A549 (cell line): Measurements from ENCODE around the gene DOK1. TPM values are rescaled to one million over a fixed set of nuclear protein-coding genes. Genes with fewer than 3 reads are reported as not detected.

Source experiments
- ATAC-seq, 2 experiments: fragments of 200-7000 bp in 1 of 2; fragments of >200 bp in 1 of 2; cut with Nextera tagmentation in 1 of 2; cut with Tn5 transposase in 1 of 2; 3 replicates each; pipeline versions ENCODE4 v1.8.0 to v1.9.1; 2018 to 2020; ENCODE audit warnings: mild to moderate bottlenecking in 1 of 2, moderate library complexity in 1 of 2
- CTCF ChIA-PET: fragments of 300-600 bp; sonication (Branson Sonifier 250); formaldehyde crosslinking; extraction: SDS; loops from one replicate; lab custom pipeline; 2021; ENCODE audit warnings: antibody characterized with exemption, inconsistent platforms; lab: Yijun Ruan, JAX
- POLR2A ChIA-PET: fragments of 350-600 bp; formaldehyde crosslinking; extraction: SDS; loops from one replicate; lab custom pipeline; 2021; ENCODE audit warnings: antibody characterized with exemption, inconsistent platforms; lab: Yijun Ruan, JAX
- DNase-seq, 2 experiments: peaks; one replicate each; pipeline versions ENCODE4 v3.0.0 to v3.0.0-alpha.2; 2011 to 2016; ENCODE audit warnings: low read depth in 1 of 2, low spot score in 1 of 2
- FAIRE-seq: peaks from 2 replicates; lab custom pipeline; 2011; peaks lifted over from hg19 to GRCh38; lab: Jason Lieb, UNC
- H3K27ac ChIP-seq, 2 experiments: fragments of >200 bp; sonication (Bioruptor Twin); formaldehyde crosslinking; 3 replicates each; pipeline ENCODE4 v1.5.1; 2016 to 2017
- H3K4me1 ChIP-seq: fragments of >200 bp; sonication (Bioruptor Twin); formaldehyde crosslinking; 3 replicates; pipeline ENCODE4 v1.6.1; 2016
- H3K4me2 ChIP-seq: fragments of >200 bp; sonication (Bioruptor Twin); formaldehyde crosslinking; 3 replicates; pipeline ENCODE4 v1.6.1; 2016
- H3K4me3 ChIP-seq: fragments of >200 bp; sonication (Bioruptor Twin); formaldehyde crosslinking; 3 replicates; pipeline ENCODE4 v1.5.1; 2016
- H3K9me3 ChIP-seq: fragments of >200 bp; sonication (Bioruptor Twin); formaldehyde crosslinking; 3 replicates; pipeline ENCODE4 v1.6.1; 2016
- CHD2 ChIP-seq: fragments of 150-350 bp; IDR thresholded peaks from 2 replicates; pipeline ENCODE4 v1.6.1; 2014; ENCODE audit warnings: low read length; ENCODE audit not compliant: partially characterized antibody
- CHD4 ChIP-seq: fragments of 200-600 bp; sonication (generic); IDR thresholded peaks from 2 replicates; pipeline ENCODE4 v1.6.1; 2016; ENCODE audit warnings: antibody characterized with exemption, mild to moderate bottlenecking, borderline replicate concordance
- ELK1 ChIP-seq: fragments of 150-350 bp; IDR thresholded peaks from 2 replicates; pipeline ENCODE4 v1.6.1; 2014; ENCODE audit warnings: low read depth, mild to moderate bottlenecking, low read length
- FOSB ChIP-seq: fragments of 250-450 bp; sonication (Bioruptor Pico); IDR thresholded peaks from 2 replicates; pipeline ENCODE4 v1.5.0; 2020; ENCODE audit warnings: mild to moderate bottlenecking, moderate library complexity
- FOXS1 ChIP-seq: fragments of 250-450 bp; sonication (Bioruptor Pico); IDR thresholded peaks from 2 replicates; pipeline ENCODE4 v1.5.0; 2020; ENCODE audit warnings: mild to moderate bottlenecking, moderate library complexity
- HEYL ChIP-seq: fragments of 250-450 bp; sonication (Bioruptor Pico); IDR thresholded peaks from 2 replicates; pipeline ENCODE4 v1.8.0; 2021; ENCODE audit warnings: mild to moderate bottlenecking, moderate library complexity
- HOXA7 ChIP-seq: fragments of 250-450 bp; sonication (Bioruptor Pico); IDR thresholded peaks from 2 replicates; pipeline ENCODE4 v1.5.0; 2020; ENCODE audit warnings: mild to moderate bottlenecking, moderate library complexity
- JUN ChIP-seq, 2 experiments: fragments of >200 bp; sonication (Bioruptor Twin); formaldehyde crosslinking; IDR thresholded peaks; 2 replicates in 1 of 2; 3 replicates in 1 of 2; pipeline ENCODE4 v1.6.1; 2016 to 2017
- JUNB ChIP-seq: fragments of >200 bp; sonication (Bioruptor Twin); formaldehyde crosslinking; IDR thresholded peaks from 2 replicates; pipeline ENCODE4 v1.6.1; 2016
- KDM1A ChIP-seq: fragments of 200-600 bp; sonication (generic); IDR thresholded peaks from 2 replicates; pipeline ENCODE4 v1.6.1; 2016; ENCODE audit warnings: low read depth, mild to moderate bottlenecking
- KDM5A ChIP-seq: fragments of 200-600 bp; sonication (generic); IDR thresholded peaks from 2 replicates; pipeline ENCODE4 v1.6.1; 2016; ENCODE audit warnings: antibody characterized with exemption, mild to moderate bottlenecking
- MAX ChIP-seq: IDR thresholded peaks from 2 replicates; pipeline ENCODE4 v1.6.1; 2012
- PBX3 ChIP-seq: IDR thresholded peaks from 2 replicates; pipeline ENCODE4 v1.6.1; 2012
- POLR2A ChIP-seq: IDR thresholded peaks from 2 replicates; pipeline ENCODE4 v1.6.1; 2012; ENCODE audit warnings: mild to moderate bottlenecking, low read length
- RAD21 ChIP-seq, 2 experiments: fragments of >200 bp in 1 of 2; sonication (Bioruptor Twin) in 1 of 2; formaldehyde crosslinking in 1 of 2; IDR thresholded peaks in 1 of 2; conservative IDR thresholded peaks in 1 of 2; 2 replicates in 1 of 2; 3 replicates in 1 of 2; pipeline ENCODE4 v1.6.1; 2012 to 2018; ENCODE audit warnings: inconsistent platforms in 1 of 2
- SREBF2 ChIP-seq: fragments of 450-650 bp; IDR thresholded peaks from 2 replicates; pipeline ENCODE4 v1.6.1; 2014; ENCODE audit warnings: mild to moderate bottlenecking, moderate library complexity
- ZFP36 ChIP-seq: fragments of 450-650 bp; IDR thresholded peaks from 2 replicates; pipeline ENCODE4 v1.6.1; 2014; ENCODE audit warnings: borderline replicate concordance; ENCODE audit not compliant: partially characterized antibody
- ZNF302 ChIP-seq: fragments of 250-450 bp; sonication (Bioruptor Pico); IDR thresholded peaks from 2 replicates; pipeline ENCODE4 v1.9.0; 2021; ENCODE audit warnings: inconsistent platforms, mild to moderate bottlenecking, moderate library complexity
- WGBS: methylation state at CpG from one replicate; pipeline ENCODE4 v1.1.6; 2017; ENCODE audit errors: missing lambda C conversion rate; 5-methylcytosine and 5-hydroxymethylcytosine counted together
- polyA plus RNA-seq, 4 experiments: library from polyadenylated mRNA; depleted of rRNA in 3 of 4; stranded (reverse); fragments of >200 nt; fragmentation: RNase III in 1 of 4; extraction: RNeasy Plus Mini Kit Qiagen cat#74134 plus additional on column Dnase treatment in 1 of 4; gene quantifications; 2 replicates in 3 of 4; 3 replicates in 1 of 4; pipeline ENCODE4 v1.2.3, GENCODE V29; 2011 to 2017
- TF ChIP-seq, protein P1 (sequence below): fragments of 250-450 bp; sonication (Bioruptor Pico); IDR thresholded peaks from 2 replicates; pipeline ENCODE4 v1.5.0; 2021; ENCODE audit warnings: mild to moderate bottlenecking, moderate library complexity, borderline replicate concordance
- TF ChIP-seq, protein P2 (sequence below): fragments of 200-600 bp; sonication (generic); IDR thresholded peaks from 2 replicates; pipeline ENCODE4 v1.6.1; 2016; ENCODE audit warnings: antibody characterized with exemption, mild to moderate bottlenecking, moderate library complexity
- TF ChIP-seq, protein P3 (sequence below): fragments of >200 bp; sonication (Bioruptor Twin); formaldehyde crosslinking; IDR thresholded peaks from 3 replicates; pipeline ENCODE4 v1.5.1; 2016

DOK1 gene
- polyA plus RNA-seq, 2 of the 4 experiments (the other 2 are of a cell fraction) = 4.0 to 5.0 TPM

GRCh38 chr2:74511104-74511989, 43.2 kb upstream of the DOK1 start:
- ChIA-PET POLR2A (no interaction called here), CTCF (interaction anchor here (5.0 kb wide), 2 partner anchors 20 to 76 kb away, joined by 38 to 39 read pairs; partner anchors contain the start of genes AUP1 and HTRA2)
- ATAC-seq (no peak), FAIRE-seq (no peak), DNase-seq (no peak)
- no peak overlapping the region for H3K4me3 ChIP-seq
- no peaks in the 10 kb centered on the region for H3K9me3 ChIP-seq
- H3K27ac ChIP-seq = no peak overlapping the region
- WGBS = 54% methylated on average over 11 of the region's 11 CpGs
- H3K4me2 ChIP-seq = no peak overlapping the region
- TF ChIP-seq CHD2 = no peak
- no peak for TF ChIP-seq POLR2A
- no peak for TF ChIP-seq PBX3
- TF ChIP-seq FOXS1 (CRISPR knock-in tag) = no peak
- no peak for TF ChIP-seq HOXA7 (CRISPR knock-in tag)
- TF ChIP-seq ZFP36 = no peak
- no peak for TF ChIP-seq ELK1
- no peak for TF ChIP-seq SREBF2
- no peak for TF ChIP-seq RAD21 (conservative IDR thresholded peaks at IDR 0.05 in 1 of 2, IDR thresholded peaks at IDR 0.05 in 1 of 2)
- TF ChIP-seq, protein P1, sequence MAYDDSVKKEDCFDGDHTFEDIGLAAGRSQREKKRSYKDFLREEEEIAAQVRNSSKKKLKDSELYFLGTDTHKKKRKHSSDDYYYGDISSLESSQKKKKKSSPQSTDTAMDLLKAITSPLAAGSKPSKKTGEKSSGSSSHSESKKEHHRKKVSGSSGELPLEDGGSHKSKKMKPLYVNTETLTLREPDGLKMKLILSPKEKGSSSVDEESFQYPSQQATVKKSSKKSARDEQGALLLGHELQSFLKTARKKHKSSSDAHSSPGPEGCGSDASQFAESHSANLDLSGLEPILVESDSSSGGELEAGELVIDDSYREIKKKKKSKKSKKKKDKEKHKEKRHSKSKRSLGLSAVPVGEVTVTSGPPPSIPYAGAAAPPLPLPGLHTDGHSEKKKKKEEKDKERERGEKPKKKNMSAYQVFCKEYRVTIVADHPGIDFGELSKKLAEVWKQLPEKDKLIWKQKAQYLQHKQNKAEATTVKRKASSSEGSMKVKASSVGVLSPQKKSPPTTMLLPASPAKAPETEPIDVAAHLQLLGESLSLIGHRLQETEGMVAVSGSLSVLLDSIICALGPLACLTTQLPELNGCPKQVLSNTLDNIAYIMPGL (CRISPR knock-in tag) = no peak
- TF ChIP-seq KDM1A = no peak
- TF ChIP-seq MAX = no peak
- TF ChIP-seq FOSB (CRISPR knock-in tag) = no peak
- TF ChIP-seq HEYL (CRISPR knock-in tag) = no peak
- TF ChIP-seq JUN (IDR thresholded peaks at IDR 0.05) = no peak
- H3K4me1 ChIP-seq = peaks cover 14% of the 10 kb centered on the region; the same call in 2 of the 3 replicates

DNA sequence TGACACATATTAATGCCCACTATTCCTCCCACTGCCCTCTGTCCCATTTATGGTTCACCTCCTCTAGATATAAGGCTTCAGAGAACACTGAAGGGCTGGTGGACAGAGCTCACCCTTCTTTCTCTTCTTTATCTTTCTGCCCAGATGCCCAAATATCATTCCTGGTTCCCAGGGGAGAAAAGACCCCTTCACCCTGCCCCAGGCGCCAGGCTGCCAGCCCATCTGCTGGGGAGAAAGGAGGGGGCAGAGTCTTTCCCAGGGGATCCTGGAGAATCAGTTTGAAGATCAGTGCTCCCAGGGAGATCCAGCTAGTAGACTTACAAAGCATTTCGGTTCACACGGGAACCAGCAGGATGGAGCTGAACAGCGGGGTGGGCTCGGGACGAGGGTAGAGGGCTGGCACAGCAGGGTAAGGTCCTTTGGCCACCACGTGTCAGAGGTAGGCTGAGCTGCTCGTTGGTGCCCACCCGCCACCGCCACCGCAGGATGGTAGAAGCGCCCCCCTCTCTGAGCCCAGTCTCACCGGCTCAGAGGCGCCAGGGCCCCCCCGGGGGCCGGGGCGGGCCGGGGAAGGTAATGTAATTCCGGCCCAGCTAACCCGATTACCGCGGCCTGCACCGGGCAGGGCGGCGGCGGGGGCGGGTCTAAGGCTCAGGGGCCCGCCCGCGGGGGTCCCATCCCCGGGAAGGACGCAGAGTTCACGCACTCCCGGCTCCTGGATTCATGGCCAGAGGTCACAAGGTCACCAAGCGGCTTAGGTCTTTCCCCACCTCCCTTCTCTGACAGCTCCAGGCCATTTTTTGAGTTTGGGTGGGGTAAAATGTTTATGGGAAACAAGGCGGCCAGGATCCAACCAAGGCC, 41.5 kb upstream of the DOK1 start:
- H3K27ac ChIP-seq = no peak overlapping the region
- no peak for FAIRE-seq
- TF ChIP-seq, protein P2, sequence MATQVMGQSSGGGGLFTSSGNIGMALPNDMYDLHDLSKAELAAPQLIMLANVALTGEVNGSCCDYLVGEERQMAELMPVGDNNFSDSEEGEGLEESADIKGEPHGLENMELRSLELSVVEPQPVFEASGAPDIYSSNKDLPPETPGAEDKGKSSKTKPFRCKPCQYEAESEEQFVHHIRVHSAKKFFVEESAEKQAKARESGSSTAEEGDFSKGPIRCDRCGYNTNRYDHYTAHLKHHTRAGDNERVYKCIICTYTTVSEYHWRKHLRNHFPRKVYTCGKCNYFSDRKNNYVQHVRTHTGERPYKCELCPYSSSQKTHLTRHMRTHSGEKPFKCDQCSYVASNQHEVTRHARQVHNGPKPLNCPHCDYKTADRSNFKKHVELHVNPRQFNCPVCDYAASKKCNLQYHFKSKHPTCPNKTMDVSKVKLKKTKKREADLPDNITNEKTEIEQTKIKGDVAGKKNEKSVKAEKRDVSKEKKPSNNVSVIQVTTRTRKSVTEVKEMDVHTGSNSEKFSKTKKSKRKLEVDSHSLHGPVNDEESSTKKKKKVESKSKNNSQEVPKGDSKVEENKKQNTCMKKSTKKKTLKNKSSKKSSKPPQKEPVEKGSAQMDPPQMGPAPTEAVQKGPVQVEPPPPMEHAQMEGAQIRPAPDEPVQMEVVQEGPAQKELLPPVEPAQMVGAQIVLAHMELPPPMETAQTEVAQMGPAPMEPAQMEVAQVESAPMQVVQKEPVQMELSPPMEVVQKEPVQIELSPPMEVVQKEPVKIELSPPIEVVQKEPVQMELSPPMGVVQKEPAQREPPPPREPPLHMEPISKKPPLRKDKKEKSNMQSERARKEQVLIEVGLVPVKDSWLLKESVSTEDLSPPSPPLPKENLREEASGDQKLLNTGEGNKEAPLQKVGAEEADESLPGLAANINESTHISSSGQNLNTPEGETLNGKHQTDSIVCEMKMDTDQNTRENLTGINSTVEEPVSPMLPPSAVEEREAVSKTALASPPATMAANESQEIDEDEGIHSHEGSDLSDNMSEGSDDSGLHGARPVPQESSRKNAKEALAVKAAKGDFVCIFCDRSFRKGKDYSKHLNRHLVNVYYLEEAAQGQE = no peak
- TF ChIP-seq ZNF302 (no peak), CHD4 (no peak), JUNB (no peak), KDM5A (no peak)
- TF ChIP-seq, protein P3, sequence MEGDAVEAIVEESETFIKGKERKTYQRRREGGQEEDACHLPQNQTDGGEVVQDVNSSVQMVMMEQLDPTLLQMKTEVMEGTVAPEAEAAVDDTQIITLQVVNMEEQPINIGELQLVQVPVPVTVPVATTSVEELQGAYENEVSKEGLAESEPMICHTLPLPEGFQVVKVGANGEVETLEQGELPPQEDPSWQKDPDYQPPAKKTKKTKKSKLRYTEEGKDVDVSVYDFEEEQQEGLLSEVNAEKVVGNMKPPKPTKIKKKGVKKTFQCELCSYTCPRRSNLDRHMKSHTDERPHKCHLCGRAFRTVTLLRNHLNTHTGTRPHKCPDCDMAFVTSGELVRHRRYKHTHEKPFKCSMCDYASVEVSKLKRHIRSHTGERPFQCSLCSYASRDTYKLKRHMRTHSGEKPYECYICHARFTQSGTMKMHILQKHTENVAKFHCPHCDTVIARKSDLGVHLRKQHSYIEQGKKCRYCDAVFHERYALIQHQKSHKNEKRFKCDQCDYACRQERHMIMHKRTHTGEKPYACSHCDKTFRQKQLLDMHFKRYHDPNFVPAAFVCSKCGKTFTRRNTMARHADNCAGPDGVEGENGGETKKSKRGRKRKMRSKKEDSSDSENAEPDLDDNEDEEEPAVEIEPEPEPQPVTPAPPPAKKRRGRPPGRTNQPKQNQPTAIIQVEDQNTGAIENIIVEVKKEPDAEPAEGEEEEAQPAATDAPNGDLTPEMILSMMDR = no peak
- CTCF ChIA-PET = interaction anchor here (1.0 to 1.1 kb wide), 3 partner anchors 74 to 79 kb away, joined by 3 to 4 read pairs (median 3); no protein-coding TSS in a partner anchor
- POLR2A ChIA-PET = no interaction called here
- no peak for DNase-seq
- no peak overlapping the region for H3K4me3 ChIP-seq
- peak overlapping the region; percentile 94; the same call in 2 of the 3 replicates for H3K4me2 ChIP-seq
- peaks cover 10% of the 10 kb centered on the region; the same call in 1 of the 3 replicates for H3K4me1 ChIP-seq
- 65% methylated on average over 31 of the region's 36 CpGs for WGBS
- H3K9me3 ChIP-seq = no peaks in the 10 kb centered on the region
- no peak for ATAC-seq
